GM19328 (cell line): ENCODE results near the gene AGAP1.
"Not testable (repeated sequence)": the region's sequence is repeated elsewhere in the genome, so short reads cannot be mapped to it uniquely, and the experiment has no call there.

Experiments
- ATAC-seq: cut with Tn5 transposase; IDR thresholded peaks from one replicate; pipeline ENCODE4 v1.9.1; 2021; ENCODE audit warnings: mild to moderate bottlenecking, moderate library complexity; ENCODE audit not compliant: unreplicated experiment

Gene AGAP1

DNA sequence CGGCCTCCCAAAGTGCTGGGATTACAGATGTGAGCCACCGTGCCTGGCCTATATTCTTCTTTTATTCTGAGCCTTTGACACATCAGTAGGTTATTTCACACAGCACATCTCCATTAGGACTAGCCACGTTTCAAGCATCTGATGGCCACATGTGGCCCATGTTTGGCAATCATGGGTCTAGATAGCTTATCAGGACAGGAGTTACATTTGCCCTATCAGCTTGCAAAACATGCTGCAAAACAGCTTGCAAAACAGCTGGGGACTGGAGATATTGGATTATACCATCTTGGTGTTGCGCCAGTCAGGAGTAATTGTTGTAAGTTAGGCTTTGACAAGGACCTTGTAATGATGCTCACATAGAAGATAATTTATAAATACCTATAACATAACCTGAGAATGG lies 579.4 kb downstream of the AGAP1 start:
- no peak for ATAC-seq

DNA sequence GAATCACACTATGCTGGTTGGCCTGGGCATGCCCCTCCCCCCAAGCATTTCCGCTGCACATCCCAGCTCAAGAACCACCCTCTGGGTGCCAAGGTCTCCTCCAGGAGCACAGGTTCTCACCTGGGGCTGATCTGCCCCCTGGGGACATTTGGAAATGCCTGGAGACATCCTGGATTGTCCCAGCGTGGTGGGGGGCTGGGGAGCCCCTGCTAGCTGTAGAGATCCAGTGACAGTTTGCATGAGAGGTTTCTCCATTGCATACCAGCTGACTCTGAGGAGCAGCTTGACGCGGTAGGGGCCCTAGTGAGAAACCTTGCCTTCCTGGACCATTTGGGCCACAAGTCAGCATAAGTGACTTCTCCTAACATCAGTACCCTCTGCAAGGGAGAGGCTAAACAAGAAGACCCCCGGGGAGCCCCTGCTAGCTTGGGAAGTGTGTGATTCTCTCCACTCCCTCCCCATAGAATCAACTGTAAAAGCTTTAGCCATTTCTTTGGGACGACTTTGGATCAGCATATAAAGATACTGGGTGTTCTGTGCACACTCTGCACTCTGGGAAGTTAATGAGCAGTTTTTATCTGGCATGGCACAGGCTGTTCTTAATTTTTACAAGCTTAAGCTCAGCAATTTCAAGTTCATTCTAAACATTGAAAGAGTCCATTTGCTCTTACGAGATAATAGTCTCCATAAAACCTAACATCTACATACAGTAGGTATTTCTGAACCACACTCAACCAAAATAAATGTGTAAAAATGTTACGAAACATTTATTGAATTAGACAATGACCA lies 580.2 kb downstream of the AGAP1 start:
- no peak for ATAC-seq

DNA sequence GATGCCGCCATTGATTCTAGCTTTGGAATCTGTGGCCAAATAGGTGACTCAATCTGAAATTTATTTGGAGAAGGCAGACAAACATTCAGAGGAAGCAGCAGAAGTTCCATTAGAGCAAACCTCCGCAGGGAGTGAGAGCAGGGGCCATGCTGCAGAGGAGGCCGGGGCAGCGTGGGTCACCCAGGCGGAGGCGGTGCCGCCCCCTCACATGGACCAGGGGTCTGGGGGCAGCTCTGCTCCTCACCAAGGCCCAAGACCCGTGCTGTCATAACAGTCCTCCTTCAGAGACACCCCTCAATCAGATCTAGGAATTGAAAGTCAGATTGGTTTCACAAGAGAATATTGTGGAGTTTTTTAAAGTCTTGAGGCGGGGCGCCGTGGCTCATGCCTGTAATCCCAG lies 582.0 kb downstream of the AGAP1 start:
- no peak for ATAC-seq

DNA sequence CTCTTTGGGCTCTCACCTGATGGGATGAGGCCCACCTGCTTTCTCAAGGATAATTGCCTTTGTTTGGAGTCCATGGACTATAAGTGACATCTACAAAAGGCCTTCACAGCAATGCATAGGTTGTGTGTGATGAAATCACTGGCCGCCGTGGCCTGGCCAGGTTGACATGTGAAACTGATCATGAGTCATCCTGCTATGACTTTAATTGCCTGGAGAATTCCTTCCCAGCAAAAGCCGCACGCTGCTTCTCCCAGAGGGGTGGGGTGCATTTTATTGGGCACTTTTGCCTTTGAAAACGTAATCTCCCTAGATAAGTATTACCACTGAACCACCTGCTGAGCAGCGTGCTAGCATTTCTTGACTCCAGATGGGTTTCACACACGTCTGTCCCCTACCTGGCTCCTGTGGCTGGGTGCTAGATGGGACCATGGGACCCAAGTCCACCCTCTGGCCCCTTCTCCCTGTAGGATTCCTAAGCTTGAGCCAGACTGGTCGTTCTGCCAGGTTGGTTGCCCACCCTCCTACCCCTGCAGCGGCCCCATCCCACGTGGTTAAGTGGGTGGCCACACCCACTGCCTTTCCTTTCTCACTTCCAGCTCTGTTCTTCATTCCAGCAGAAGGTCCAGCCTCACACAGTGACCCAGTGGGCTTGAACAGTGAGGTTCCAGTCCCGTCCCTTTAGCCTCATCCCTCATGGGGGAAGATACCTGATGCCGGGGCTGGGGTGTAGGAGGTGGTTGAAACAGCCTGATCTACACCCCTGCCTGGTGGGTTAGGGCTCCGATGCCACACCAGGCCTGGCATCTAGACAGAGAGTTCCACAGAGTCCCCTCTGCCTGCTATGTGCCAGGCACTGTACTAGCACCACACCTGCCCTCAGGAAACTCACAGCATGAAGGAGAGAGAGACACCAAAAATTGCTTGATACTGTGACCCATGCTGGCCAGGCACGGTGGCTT lies 584.7 kb downstream of the AGAP1 start:
- no peak for ATAC-seq

DNA sequence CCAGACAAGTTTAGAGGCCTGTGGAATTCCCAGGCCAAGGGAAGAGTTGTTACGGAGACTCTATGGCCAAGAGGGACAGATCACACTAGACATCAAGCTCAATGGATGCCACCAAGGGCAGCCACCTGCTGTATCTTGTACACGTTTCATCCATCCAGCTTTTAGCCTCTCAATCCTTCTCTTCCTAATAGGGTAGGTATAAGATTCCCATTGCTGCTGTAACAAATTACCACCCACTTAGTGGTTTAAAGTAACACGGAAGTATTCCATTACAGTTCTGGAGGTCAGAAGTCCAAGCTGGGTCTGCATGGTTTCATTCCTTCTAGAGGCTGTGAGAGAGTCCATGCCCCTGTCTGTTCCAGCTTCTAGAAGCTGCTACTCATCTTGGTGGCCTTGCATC lies 586.6 kb downstream of the AGAP1 start:
- no peak for ATAC-seq

DNA sequence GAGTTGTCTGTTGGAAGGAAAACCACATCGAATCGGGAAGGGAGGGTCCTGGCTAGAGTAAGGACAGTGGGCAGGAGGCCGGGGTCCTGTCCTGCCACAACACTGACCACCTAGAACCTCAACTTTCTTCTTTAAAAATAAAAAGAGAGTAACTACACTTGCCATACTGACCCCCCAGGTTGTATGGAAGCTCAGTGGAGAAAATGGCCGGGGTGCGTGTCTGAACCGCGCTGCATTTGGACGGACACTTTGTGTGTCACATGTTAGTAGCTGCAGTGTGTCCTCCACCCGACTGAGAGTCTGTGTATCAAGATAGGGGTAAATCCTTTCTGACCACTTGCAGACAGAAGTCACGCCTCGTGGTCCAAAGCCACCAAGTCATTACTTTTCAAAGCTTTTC lies 587.3 kb downstream of the AGAP1 start:
- no peak for ATAC-seq

DNA sequence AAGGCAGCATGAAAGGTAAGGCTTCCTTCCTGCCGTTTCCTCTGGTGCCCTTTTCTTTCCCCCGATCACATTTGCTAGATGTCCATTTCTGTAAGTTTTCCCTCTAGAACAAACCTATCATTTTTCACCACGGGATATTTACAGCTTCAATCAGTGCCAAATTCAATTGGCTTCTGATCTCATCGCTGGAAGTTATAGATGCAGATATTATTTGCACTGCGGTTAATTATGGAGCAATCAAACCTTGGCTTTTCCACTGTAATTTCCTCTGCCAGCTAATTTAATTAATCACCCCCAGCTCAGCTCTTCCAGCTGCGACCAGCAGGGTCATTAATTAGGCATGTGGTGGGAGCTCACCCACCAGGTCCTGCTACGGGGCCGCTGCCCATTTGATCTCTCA lies 588.2 kb downstream of the AGAP1 start:
- ATAC-seq: no peak

DNA sequence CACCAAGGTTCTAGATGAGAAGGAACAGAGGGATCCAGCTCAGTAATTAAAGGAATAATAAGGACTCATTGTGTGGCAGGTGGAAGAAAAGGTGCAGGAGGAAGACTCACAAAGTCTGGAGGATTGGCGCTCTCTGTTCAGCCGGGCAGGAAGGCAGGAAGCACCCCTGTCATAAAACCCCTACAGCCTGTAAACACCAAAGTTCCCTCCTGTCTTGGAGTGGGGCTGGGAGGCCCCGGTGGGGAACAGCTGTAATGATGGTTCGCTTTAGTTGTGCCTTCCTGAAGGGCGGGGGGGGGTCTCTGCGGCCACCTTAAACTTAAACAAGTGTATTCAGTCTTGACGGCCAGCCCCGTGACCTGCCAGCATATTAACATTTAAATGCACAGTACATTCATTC lies 590.1 kb downstream of the AGAP1 start:
- ATAC-seq: no peak

DNA sequence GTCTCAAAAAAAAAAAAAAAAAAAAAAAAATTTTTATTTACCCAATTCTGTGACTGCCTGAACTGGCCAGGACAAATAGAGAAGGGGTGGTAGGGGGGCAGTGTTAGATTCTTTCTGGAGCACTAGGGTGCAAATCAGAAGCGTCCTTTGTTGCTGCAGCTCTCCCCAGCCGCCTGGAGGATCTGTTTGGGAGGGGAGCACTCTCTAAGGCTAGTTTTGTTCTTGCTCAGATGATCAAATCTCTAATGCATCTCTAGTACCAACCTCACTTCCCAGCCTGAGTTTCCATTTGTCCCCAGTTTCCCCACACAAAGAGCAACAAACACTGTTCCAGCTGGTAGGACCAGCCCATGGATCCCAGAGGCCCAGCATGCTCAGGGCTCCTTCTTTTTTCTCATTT lies 591.4 kb downstream of the AGAP1 start:
- no peak for ATAC-seq

DNA sequence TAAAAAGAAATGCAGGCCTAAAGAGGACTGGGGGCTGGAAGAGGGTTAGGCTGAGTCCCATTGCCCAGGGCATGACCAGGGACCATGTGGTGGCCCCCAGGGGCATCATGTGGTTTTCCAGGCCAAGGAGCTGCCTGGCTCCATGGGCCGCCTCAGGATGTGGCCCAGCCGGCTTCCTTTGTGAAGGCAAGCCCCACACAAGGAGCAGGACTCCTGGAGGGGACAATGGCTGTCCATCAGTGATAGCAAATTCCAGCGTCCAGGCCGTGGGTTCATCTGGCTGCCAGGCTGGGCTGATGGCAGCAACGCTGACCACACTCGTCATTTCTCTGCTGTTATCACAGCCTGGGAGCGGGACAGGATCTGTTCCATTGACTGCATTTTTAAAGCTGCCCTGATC lies 591.8 kb downstream of the AGAP1 start:
- ATAC-seq: no peak

DNA sequence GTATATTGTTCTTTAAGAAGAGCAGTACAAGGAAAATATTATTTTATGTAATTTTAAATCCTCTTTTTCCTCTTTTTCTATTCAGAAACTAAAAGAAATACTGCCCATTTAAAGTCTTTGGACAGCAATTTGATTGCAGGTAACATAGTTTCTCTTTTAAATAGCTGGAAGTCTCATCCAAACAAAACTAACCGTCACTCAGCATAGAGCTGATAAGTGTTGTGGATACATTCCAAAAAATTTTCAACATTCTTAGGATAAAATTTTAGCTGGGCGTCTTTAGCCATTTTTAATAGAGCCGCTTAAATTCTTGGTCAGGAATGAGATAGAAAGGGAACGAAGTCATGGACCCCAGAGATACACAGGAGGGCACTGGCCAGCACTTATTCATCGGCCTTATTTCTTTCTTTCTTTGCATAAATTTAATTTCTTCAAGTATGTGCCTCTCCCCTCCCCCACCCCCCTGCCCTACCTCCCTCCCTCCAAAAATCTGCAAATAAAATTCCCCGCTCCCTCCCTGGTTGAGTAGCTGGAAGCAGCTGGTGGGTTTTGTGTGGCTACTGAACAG lies 592.6 kb downstream of the AGAP1 start:
- ATAC-seq: no peak

DNA sequence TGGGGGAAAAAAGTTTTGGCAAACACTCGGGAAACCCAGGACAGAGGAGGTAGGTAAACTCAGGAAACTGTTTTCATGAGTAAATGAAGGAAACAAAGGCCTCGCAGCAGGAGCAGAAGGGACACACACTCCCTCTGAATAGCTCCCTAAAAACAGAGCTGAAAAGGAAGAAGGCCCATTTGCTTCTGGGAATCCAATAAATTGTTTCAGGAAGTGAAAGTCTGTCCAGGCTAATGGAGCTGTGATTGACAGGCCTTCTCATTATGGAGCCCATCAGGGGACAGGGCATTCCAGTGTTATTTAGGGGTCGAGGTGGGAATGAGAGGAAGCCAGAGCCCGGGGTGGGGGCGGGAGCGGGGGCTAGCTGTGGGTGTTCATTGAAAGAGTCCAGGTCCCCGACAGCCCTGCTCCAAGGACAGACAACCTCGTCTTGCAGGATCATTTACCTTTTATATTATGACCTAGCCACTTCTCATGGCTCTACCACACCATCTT lies 593.2 kb downstream of the AGAP1 start:
- ATAC-seq: no peak

DNA sequence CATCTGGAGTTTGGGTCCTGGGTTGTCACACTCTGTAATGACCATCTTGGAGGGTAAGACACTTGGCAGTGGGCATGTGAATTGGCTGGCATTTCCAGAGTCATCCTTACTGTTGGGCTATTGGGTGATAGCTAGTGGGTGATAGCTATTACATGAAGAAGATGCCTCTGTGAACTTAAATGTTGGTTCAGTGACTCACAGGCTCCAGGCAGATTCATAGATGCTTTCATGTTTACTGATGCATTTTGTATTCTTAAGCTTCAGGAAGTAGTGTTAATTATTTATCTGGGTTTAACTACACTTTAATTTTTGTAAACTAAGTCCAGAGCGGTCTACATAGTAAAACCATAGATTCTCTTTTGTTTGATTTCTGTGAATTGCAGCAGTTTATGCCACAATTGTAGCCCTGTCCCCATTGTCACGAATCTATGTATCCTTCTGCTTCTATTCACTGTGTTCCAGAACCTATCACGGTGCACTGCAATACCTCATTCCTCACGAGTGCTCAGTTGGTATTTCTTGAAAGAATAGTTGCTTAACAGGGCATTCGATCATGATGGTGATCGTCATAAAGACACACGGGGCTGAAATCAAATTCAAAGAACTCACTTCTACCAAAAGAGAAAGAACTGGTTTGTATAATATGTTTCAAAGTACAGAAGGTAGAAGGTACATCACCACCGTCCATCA lies 594.7 kb downstream of the AGAP1 start:
- no peak for ATAC-seq

DNA sequence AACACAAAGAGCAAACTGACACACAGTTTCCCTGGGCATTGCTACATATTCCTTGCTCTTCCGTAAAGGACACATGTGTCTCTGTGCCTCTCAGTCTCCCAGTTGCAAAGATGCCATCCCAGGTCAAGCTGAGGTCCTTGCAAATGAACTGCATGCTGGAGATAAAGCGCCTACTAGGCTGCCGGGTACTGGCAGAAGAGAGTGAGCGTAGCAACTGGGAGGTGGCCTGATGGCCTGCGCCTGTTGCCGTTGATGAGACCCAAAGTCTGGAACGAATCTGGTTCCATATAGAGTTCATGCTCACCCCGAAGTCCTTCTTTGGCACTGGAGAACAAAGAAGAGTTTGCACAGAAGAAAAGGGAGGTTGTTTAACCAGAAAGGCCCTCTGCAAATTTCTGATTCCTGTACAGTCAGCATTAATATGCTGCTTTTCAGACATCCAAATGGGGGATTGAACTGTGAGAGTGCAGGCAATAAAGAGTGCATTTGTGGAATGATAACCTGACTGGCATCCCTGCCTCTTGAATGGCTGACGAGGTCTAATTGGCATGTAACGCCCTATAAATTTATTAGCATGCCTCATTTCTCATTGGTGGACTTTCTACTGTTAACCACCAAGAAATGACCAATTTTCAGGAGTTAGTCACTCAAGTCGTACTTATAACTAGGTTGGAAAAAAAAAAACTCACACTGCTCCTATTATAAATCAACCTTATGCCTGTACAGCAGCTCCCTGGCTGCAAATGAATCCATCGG lies 595.6 kb downstream of the AGAP1 start:
- no peak for ATAC-seq

DNA sequence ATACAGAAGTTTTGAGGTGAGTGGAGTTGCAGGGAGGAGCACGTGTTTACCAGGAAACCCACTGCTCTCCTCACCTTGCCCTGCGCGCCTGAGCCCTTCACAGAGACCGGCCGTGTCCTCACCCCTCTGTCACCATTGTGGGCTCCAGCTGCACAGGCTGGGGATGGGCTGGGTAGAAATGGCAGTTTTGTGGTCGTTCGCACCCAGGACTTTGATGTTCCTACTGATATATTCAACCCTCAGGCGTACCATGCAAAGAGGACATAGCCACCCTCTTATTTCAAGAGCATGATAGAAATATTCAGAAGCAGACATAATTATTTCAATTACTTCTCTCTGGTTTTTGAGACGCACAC lies 596.2 kb downstream of the AGAP1 start:
- no peak for ATAC-seq

DNA sequence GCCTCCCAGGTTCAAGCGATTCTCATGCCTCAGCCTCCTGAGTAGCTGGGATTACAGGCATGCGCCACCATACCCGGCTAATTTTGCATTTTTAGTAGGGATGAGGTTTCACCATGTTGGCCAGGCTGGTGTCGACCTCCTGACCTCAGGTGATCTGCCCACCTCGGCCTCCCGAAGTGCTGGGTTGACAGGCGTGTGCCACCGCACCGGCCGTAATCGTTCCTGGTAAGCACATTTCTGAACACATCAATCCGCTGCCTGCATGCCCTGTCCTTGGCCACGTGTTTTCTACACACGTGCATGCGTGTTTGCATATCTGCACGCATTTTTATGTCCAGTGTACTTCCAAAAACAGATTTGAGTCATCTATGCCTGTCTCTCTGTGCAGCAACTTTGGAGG lies 597.0 kb downstream of the AGAP1 start:
- ATAC-seq: not testable (repeated sequence)

DNA sequence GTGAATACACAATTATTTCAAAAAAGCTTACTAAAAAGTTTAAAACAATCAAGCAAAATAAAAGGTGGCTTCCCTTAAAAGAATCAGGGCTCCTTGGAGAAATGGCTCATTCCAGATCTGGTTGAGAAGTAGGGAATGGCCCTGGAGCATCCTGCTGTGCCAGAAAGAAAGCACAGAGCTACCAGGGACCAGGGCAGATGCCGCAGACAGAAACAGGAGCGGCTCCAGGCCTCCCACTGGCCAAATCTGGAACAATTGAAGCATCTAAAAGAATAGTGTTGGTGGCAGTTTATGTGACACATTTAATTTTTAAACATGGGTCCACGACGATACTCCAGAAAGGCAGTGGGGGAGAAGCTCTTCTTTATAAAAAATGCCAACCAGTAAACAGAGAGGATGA lies 598.9 kb downstream of the AGAP1 start:
- no peak for ATAC-seq

DNA sequence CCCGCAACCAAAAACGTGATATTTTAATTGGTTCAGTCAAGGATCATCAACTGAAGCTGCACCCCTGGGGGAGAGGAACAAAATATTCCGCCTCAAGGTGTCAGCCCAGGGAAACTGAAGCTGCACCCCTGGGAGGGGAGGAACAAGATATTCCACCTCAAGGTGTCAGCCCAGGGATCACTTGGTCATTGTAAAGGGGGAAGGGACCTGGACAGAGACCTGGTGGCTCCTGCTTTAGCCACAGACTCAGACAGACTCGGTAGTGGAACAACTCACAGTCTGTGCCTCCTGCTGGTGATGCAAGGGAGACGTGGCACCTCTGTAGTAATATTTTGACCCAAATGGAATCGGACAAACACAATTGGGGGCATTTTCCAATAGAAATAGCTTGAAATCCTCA lies 599.3 kb downstream of the AGAP1 start:
- ATAC-seq: no peak

DNA sequence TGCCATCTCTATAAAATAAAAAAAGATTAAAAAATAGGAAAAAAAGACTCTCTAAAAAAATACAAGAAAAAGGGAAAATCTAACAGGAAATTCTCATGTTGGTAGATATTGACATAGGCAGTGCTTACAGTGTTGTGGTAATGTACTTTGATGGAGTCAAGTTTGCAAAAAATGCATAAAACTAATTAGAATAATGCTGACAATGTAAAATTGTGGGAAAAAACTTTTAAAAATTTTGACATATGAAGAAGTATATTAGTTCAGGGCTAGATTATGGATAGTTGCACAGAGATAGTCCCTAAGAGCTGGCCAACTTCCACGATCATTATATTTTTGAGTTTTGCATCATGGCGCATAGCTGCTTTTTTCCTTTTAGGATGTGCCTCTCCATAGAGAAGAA lies 601.7 kb downstream of the AGAP1 start:
- no peak for ATAC-seq

DNA sequence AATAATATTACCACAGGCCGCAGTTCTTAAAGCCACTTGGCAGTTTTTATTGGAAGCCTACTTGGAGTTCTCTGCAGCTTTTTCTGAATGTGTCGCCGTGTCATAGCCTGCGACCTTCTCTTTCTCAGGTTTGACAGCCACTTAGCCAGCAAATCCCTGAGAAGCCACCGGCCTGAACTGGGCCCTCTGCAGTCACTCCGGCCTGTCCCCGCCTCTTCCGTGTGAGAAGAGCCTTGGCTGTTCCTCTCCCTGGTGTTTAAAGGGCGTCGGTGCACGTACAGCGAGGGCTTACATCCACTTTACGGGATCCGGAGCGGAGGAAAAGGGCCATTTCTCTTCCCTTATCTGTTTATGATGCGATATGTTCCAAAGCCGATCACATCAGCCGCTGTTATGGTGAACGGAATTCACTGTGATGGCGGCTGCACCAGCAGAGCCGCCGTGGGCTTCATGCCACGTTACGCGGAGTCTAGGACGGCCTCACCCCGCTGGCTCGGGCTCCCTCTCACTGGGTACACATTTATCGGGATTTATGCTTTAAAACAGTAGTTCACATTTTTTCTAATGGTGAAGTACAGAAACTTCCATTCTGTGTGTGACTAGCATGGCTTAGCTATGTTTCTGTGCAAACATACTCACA lies 607.6 kb downstream of the AGAP1 start:
- ATAC-seq: no peak
